ENCODE results near the gene GSG1L. TPM values are rescaled to one million over a fixed set of nuclear protein-coding genes. Genes with fewer than 3 reads are reported as not detected.

The GSG1L gene
- total RNA-seq, 1 donor from 2014 or later: 1.6 TPM

GRCh38 chr16:27819881-27820610, 243.5 kb downstream of the GSG1L start:
- intact Hi-C loops (cut with DNase I): no loop called here
- no peak for TF ChIP-seq CTCF (IDR thresholded peaks at IDR 0.05)
- ATAC-seq (no peak), DNase-seq (peak; percentile 53)
- Histone ChIP-seq H3K27ac (no peak overlapping the region), H3K4me3 (no peak overlapping the region), H3K9me3 (no peaks in the 10 kb centered on the region), H3K27me3 (peaks cover 3% of the 10 kb centered on the region), H3K4me1 (no peaks in the 10 kb centered on the region), H3K36me3 (no peaks in the 10 kb centered on the region)

DNA sequence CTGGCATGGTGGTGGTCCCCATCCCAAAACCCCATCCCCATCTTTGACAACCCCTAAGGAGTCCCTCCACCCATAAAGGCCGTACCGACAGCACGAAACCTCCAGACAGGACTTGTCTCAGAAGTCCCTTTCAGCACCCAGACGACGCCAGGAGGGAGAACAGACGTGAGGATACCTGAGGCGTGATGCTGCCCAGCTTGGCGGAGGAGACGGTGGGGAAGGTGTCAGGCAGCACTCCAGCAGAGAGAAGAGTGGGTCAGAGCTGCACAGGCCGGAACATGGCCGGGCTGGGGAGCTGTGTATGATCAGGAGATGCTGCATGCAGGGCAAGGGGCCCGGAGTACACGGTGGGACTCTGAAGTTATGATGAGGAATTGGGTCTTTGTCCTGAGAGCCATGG, 244.2 kb downstream of the GSG1L start:
- TF ChIP-seq CTCF (IDR thresholded peaks at IDR 0.05): no peak
- H3K27ac ChIP-seq: no peak overlapping the region
- peak; percentile 35 for DNase-seq

DNA sequence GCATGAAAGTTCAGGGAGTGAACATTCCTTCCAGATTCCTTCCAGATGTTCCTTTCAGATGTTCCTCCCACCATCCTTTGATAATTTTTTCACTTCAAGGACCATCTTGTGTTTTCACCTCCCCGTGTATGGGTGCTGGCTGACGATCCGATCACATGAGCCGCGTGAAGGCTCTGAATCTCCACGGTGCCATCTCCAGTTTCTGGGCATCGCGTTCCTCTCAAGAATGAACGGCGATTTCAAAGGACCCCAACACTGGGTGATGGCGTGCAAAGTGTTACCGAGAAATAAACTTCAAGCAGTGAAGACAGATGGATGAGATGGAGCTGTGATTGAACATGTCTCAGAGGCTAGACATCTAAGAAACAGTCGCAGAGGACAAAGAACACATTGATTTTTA, 245.3 kb downstream of the GSG1L start:
- Histone ChIP-seq H3K27ac (no peak overlapping the region), H3K9me3 (no peaks in the 10 kb centered on the region), H3K4me1 (no peaks in the 10 kb centered on the region), H3K4me3 (no peak overlapping the region), H3K27me3 (peaks cover 9% of the 10 kb centered on the region), H3K36me3 (no peaks in the 10 kb centered on the region)
- ATAC-seq (no peak), DNase-seq (peak; percentile 31)
- intact Hi-C loops (cut with DNase I): no loop called here
- no peak for TF ChIP-seq CTCF (IDR thresholded peaks at IDR 0.05)

More for the DNA sequence above, 244.2 kb downstream of the GSG1L start:
- Histone ChIP-seq H3K4me1 (no peaks in the 10 kb centered on the region), H3K36me3 (no peaks in the 10 kb centered on the region), H3K4me3 (no peak overlapping the region), H3K27me3 (peaks cover 3% of the 10 kb centered on the region), H3K9me3 (no peaks in the 10 kb centered on the region)
- no peak for ATAC-seq
- intact Hi-C loops (cut with DNase I): no loop called here

- intact Hi-C loops (cut with DNase I): no loop called here
- H3K4me1 ChIP-seq: no peaks in the 10 kb centered on the region
- peak; percentile 38 for DNase-seq
- no peak for ATAC-seq
- no peak overlapping the region for H3K4me3 ChIP-seq
- H3K27me3 ChIP-seq: peaks cover 9% of the 10 kb centered on the region
- H3K27ac ChIP-seq: no peak overlapping the region
- no peaks in the 10 kb centered on the region for H3K36me3 ChIP-seq
- H3K9me3 ChIP-seq: no peaks in the 10 kb centered on the region
- no peak for TF ChIP-seq CTCF (IDR thresholded peaks at IDR 0.05)
Measured at GRCh38 chr16:27817038-27817437, 246.5 kb downstream of the GSG1L start.

- no peak for TF ChIP-seq CTCF (IDR thresholded peaks at IDR 0.05)
- Histone ChIP-seq H3K36me3 (no peaks in the 10 kb centered on the region), H3K9me3 (no peaks in the 10 kb centered on the region), H3K27ac (no peak overlapping the region), H3K27me3 (peaks cover 9% of the 10 kb centered on the region), H3K4me3 (no peak overlapping the region), H3K4me1 (no peaks in the 10 kb centered on the region)
- no peak for ATAC-seq
- peak; percentile 46 for DNase-seq
- intact Hi-C loops (cut with DNase I): no loop called here
Measured at GRCh38 chr16:27816561-27816960, 247.0 kb downstream of the GSG1L start.

All from upper lobe of right lung (tissue), 1 donor.